NCI-H446 (cell line): ENCODE data around the gene CCDC92.

Experiments used
- DNase-seq, 2 experiments: peaks; one replicate each; lab custom pipeline; 2025; lab: John Stamatoyannopoulos, UW

Gene CCDC92

DNA sequence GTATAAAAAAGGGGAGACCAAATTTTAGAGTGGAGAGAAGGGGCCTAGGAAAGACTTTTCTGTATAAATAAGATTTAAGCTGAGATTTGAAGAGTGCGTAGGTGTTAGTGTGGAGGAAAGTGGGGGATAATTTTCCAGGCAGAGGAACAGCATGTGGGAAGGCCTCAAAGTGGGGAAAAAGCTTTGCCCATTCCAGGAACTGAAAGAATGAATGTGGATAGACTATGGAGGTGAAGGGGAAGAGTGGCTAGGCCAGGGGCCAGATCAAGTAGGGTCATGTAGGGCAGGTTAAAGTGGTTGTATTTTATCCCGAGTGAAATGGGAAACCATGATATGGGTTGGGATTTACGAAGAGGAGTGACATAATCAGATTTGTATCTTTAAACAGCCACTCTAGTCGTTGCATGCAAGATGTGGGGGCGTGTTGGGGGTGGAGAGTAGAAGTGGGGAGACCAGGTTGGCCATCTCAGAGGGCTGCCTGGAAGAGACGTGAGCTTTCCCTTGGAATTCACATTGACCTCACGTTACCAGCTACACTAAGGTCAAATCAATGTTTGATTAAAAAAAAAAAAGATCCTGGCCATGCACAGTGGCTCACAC lies 3.7 kb upstream of the CCDC92 start:
- DNase-seq, result no peak

DNA sequence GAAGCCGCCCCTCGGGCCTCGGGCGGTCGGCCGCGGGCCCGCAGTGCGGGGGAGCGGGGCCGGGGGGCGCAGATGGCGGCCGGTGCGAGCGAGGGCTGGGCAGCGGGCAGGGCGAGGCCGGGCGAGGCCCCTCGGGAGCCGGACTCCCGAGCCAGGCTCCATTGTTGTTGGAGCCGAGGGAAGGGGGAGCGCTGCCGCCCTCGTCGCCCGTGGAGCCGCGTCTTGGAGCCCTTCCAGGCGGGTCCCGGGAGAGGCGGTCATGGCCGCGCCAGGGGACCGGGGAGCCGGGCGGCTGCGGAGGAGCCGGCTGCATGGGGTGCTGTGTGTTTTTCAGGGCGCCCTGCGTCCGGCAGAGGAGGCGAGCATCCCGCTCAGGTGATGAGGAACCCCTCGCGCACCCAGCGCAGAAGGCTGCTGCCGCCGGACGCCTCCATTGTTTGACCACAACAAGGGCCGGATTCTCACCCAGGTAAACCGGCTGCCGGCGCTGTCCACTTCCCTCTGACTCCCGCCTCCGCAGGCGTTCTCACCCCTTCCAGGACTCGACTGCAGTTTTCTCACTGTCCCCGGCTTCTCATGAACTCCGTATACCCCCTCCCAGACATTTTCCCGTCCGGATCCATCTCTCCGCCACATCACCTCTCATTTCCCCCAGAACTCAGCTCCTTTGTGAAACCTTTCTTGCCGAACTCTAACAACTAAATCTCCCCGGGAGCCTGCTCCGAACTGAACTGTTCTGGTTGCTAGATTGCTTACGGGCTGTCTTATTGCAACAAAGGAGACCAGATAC lies 1.1 kb upstream of the CCDC92 start:
- DNase-seq, result peak in 1 of 2 experiments; percentile 16

DNA sequence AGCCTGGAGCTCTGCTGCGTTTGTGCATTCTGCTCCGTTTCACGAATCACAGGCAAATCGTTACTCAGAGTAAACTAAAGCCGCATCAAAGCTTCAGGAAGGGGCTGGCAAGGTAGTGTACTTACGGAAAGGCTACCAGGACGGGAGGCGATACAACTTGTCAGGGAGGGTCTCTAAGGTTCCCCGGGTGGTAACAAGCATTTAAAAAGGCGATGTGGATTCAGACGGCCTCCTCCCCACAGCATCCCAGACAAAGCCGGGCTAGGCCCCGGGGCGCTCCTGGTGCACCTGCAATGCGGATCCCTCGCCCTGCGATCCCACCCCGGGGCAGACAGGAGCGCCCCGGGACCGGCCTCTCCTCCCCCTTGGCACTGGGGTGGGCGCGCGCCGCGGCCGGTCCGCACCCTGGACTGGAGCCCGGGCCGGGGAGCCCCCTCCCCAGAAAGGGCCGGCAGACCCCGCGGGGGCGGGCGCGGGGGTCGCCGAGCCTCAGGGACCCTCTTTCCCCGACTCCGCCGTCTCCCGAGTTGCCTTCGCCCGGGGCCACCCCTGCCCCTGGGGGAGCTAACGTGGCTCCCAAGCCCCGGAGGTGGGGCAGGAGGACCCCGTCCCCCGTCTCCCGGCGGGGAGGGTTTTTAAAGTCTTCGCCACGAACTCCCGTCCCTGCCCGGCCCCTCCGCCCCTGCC lies 718 bp downstream of the CCDC92 start:
- DNase-seq, result peak in 1 of 2 experiments; percentile 33

DNA sequence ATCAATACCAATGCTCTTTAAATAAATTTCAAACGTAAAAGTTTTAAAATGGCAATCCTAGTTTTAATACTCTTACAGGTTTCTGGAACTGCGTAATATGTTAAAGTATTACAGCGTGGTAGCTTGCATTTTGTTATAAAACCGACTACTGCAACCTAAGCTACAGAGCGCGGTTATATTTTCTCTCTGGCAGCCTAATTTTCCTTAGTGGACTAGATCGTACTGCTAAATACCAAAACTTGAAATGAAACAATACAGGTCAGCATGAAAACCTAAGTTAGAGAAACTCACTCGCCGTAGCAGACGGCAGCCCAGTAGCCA lies 1.2 kb downstream of the CCDC92 start:
- DNase-seq, result no peak

DNA sequence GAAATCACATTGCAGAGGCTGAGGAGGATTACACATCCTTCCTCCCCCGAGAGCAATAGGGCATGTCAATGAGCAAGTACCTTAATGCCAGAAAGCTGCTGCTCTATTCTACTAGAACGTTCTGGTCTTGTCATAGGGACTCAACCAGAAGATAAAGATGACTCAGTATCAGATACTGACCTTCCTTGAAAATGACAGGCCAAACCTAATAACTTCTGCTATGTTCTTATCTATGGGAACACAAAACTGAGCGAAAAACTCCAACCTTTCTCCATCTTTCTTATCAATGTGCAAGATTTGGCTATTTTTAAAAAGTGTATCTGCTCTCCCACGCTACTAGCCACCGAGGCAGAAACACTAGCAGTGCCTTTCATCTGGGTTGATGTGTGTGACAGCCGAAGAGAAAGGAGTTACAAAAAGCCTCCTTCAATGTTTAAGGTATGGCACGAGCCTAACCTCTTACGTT lies 5.5 kb downstream of the CCDC92 start:
- no peak for DNase-seq

DNA sequence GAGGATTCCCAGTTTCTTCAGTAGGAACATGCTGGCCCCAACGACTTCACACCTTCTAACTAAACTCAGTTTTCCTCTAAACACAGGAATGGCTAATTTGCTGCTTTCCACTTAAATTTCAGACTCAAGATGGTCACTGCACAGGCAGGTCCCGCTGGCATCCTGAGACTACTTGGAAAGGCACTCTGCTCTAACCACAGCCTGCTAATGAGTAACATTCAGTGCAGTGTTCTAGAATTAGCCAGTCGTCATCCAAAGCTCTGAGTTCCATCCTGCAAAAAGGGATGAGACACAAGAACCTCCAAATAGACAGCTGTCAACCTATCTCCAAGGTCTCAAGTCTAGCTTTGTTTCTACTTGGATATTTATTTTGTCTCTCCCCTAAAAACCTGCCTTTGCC lies 6.0 kb downstream of the CCDC92 start:
- DNase-seq, result no peak

DNA sequence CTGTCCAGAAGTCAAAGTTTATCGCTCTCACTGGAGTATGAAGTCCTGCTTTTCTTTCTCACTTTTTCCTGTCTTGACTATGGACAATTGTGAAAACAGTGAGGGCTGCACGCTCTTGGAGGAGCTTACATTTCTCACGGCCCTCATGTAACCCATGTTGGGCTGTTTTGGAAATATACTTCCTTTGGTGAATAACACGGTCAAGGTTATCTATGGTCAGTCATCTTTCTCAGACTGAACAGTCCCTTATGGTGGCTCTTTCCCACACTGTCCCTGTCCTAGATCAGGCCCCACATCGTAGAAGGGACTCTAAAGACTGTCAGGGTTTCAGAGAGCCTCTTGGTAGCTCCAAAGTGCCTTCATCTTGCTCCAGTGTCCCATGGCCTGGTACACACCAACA lies 7.2 kb downstream of the CCDC92 start:
- no peak for DNase-seq

DNA sequence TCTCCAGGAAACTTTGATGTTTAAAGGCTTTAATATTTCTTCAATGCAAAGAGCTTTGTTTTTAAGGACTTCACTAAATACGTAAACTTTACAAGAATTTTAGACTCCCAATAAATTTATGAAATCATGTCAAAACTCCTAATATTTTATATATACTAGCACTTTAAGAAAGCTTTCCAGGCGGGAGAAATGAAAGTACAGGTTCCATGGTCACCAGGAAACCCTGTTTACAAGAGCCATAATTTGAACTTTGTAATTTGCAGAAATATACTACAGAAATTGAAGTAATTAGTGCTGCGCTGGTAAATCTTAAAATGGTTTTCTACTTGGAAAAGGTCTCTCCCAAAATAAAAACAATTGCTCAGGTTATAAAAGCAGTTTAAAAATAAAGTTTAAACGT lies 8.8 kb downstream of the CCDC92 start:
- DNase-seq, result no peak

DNA sequence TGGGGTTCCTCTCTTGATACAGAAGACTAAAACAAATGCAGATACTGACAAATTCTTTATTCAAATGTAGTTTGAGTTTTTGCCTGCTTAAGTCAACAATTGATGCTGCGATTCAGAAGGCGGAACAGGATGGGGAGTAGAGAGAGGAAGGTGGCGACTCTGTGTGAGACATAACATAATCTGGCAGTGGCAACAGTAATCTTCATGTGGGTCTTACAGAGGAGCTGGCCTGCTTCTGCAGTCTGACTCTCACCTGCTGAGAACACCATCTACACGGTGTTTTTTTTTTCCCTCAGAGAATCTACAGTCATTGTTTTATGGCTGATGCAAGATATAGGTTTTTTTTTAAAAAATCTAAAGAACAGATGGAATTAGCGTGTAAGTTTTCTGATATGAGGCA lies 10.1 kb downstream of the CCDC92 start:
- DNase-seq, result no peak

DNA sequence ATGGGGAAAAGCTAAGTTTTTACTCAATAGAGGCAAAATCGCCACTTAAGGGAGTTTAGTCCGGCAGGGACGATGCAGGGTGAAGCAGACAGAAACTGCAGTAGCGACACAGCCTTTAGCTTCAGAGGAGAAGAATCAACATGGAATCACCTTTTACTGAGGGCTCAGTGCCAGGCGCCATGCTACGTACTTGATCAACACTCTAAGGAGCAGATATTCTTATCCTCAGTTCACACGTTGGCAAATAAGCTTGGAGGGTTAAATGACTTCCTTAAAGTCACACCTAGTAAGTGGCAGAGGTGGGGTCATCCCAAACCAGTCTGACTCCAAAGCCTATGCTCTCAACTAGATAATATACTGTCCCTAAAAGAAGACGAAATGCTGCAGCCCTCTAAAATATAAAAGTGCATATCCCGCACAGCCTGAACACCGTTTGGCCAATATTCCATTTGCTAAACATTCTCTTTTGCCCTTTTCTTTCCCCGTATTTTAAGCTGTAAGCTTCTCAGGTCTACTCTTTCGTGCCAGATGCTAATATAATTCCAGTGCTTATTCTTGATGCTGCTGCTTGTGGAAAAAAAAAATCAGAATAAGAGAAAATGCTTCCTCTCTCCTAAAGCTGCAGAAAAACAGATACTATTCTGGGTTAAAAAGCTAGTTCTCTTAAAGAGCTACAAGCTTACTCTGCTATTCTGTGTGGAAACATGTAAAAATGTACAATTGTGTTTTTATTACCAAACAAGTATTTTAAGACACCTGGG lies 10.9 kb downstream of the CCDC92 start:
- no peak for DNase-seq

DNA sequence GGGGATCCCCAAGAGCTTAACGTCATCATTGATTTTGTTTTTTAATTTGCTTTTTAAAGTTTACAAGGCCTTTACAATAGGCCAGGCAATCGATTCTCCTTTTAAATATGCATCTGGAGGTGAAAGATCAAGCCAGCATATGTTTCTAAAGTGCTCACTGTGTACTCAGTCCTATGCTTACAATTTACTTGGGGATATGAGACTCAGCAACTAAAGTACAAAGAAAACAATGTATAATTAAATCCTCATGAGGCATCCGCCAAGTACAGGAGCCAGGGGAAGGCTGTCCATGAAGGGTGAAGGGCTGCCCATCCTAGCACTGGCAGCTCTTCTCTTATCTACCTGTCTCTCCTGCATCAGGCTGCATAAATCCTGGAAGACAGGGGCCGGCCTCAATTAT lies 11.8 kb downstream of the CCDC92 start:
- no peak for DNase-seq

DNA sequence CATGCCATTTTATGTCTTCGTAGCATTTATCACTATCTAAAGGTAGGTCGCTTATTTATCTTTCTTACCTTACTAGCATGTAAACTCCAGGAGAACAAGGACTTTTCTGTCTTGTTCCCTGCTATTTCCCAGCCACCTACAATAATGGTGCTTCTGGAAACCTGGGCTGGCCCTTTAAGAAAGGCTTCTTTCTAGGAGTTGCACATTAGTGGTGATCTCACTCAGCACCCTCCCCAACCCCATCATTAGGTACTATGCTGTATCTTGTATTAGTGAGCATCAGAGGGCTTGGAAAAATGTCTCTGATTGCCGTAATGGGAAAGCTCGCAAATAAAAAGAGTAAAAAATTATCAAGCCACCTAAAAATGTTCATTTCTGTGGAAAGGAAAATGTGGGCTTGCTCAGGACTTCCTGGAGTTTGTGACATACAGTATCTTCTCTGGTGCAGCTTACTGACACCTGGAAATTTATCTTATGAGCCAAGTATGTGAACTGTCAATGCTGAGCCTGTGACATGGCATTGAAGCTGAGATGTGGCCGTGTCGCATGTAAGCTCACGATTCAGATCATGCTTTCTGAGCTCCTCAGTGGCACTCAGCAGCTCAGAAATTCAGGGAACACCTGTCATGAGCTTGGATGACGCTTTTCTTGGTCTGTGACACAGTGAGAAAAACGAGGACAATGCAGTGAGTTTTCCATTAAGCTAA lies 12.4 kb downstream of the CCDC92 start:
- no peak for DNase-seq

DNA sequence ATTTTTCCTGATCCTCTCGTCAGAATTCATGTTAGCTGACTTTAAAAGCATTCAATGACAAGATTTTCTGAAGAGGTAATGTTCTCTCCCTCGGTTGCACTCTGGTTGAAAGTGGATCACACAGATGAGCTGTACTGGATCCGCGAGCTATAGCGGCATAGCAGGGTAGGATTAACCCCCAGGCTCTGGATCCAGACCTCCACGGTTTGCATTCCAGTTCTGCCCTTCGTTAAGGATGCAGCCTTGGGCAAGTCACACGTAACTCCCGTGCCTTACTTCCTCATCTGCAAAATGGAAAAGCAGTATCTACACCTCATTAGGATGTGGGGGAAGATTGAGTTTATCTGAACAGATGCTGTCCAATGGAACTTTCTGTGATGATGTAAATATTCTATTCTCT lies 13.8 kb downstream of the CCDC92 start:
- DNase-seq, result no peak

DNA sequence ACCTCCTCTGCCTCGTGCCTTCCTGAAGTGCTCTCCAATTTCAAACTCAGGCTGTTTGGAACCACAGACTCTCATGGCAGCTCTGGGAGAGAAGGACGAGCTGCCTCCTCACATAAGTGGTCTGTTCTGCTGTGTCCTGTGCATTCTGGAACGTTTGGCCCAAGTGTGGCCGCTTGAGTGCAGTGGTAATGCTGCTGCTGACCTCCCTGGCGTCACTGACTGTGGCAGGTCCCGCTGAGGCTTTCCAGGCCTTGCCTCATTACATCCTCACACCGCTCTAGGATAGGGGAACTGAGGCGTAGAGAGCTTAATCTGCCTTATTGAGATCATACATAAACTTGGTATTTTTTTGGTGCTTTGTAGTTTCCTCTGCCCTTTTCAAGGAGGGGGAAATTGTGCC lies 14.2 kb downstream of the CCDC92 start:
- no peak for DNase-seq

DNA sequence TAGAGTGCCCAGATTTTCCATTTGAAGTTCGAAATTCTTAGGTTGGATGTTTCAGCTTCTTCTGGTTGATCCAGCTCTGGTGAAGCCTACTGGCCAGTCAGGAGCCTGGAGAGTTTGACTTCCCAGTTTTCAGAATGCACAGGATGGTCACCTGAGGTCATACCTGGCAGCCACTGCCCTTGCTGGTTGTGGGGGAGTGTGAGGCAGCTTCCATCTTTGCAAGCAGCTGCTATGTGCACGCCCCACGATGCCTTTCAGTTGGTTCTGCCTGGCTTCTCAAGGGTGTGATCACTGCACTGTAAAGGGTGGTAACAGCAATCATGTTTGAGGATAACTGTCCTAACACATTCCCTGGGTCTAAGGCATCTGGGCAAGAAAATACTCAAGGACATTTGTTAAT lies 15.4 kb downstream of the CCDC92 start:
- DNase-seq, result no peak

DNA sequence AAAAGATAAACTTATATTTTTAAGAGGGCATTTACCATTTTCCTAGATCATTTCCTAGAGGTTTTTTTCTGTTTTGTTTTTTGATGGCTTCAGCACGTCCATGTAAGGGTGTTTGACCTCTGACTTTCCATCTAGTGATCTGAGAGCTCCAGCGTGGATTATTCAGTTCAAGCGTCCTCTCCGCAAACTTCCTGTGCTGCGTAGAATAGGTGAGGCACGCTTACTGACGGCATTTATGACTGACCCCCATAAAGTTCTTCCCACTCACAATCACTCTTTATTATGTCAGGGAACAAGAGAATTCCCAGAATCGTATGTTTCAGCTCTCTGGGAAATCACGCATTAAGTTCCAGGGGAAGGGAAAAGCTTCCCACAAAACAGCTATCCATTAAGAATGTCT lies 16.4 kb downstream of the CCDC92 start:
- DNase-seq, result no peak

DNA sequence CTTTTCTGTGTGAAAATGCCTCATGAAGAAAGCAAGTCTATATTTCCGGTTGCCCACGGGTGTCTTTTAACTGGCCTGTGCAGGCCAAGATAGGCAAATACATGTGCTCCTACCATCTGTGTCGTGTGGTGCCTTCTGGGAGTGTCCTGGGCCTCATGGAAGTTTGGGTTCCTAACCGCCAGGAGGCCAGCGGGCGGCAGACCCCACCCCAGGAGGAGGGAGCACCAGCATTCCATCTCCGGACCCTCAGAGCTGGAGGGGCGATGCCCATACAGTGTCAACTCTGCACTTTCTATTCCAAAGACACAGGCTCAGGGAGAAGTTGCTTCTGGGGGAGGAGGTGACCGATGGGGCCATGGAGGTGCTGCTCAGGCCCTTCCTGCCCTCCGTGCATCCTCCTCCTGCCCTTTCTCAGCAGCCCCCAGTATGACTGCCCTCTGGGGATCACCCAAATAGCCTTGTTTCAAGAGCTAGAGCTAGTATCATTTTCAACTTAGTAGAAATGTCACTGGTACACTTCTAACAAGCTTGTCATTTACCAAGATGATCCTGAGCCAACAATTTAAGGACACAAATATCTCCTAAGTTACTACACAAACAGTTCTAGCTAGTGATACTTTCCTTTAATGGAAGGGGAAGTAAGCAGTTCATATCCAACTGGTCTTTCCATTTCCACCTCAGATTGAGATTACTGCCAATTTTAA lies 17.8 kb downstream of the CCDC92 start:
- DNase-seq, result no peak

DNA sequence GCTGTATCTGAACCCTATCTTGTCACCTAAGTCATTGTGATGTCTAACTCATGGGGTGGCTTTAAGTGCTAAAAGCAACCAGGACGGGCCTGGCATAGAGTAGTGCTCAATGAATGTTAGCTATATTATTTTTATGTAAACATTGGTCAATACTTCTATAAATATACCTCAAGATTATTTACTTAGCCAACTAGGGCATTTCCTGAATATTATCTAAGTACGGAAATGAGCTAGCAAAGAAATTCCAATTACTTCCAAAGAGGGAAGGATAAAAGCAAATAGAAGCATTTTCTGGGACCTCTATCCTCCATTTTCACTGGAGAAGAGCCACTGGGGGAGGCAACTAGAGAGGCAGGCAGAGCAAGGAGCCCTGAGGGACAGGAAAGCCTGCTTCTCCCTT lies 20.6 kb downstream of the CCDC92 start:
- no peak for DNase-seq

DNA sequence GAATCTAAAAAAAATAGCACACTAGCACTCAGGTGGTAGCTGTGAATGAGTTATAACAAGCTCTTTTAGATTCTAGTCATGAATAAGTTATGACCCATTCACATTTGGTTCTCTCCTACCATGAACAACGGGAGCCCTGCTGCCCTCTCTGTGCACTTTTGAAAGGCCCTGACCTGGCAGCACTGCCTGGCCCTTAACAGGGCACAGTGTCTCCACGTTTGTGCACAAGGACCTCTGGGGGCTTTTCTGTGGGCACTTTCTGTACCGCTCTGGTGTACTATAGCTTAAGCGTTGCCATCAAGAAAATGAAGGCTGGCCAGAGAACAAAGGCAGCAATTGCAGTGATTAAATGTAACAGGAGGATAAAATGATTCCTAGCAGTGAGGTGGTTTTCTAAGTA lies 21.2 kb downstream of the CCDC92 start:
- no peak for DNase-seq

DNA sequence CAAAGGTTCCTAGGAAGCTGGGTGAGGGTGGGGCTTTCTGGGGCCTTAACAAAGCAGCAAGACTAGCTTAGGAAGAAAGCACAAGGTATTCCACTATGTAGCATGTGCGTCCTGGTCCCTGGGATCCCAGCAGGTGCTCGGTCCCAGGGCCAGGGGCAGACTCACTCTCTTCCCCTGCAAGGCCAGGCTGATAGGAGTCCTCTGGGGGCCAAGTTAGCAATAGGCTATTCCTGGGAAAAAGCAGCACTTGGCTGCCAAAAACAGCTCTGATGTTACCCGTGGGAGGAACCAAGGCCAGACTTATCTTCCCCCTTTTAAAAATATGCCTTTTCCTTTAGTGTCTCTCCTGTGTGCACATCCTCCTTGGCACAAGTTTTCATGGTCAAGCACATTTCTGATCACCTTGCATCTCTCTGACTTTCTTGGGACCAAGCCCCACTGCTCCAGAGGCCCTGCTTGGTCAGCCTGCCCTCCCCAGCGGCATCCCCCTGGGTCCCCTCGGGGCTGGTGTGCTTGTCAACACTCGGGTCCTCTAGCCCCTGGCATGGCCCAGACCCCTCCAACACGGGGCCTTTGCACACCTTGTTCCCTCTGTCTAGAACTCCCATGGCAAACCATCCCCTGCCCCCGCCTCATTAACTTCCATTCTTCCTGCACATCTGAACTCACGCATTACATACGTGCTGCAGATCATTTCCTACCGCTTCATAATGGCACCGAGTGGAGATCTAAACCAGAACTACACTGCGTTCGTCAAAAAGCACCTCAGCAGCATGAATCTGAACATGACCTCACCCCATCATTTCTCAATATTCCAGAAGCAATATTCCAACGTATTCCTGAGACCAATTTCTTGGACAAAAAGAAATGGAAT lies 21.9 kb downstream of the CCDC92 start:
- DNase-seq, result no peak
